CD14-positive monocyte (primary cell): ENCODE results near the gene PSMA7. TPM values are rescaled to one million over a fixed set of nuclear protein-coding genes. Genes with fewer than 3 reads are reported as not detected.

Source experiments
- DNase-seq, 3 donors: peaks; one replicate each; pipeline ENCODE4 v3.0.0-alpha.2; 2011 to 2022
- H2AFZ ChIP-seq: 2 replicates; pipeline ENCODE4 v1.6.0; 2012; ENCODE audit warnings: mild to moderate bottlenecking, low read depth, low read length, inconsistent platforms; ENCODE audit not compliant: insufficient read depth, poor library complexity, severe bottlenecking
- H3K27ac ChIP-seq, 2 donors: 1 replicate in 1 of 2; 2 replicates in 1 of 2; pipeline ENCODE4 v1.5.1; 2012 to 2013; ENCODE audit warnings: low read length in 2 of 2, control low read depth in 1 of 2, inconsistent platforms in 1 of 2, low read depth in 1 of 2, mild to moderate bottlenecking in 1 of 2
- H3K27me3 ChIP-seq, 2 donors: one replicate each; pipeline versions ENCODE4 v1.6.0 to v1.6.1; 2011 to 2013; ENCODE audit warnings: low read length in 2 of 2; ENCODE audit not compliant: control insufficient read depth in 2 of 2, insufficient read depth in 2 of 2
- H3K36me3 ChIP-seq, 2 donors: replicated peaks in 1 of 2; 1 replicate in 1 of 2; 2 replicates in 1 of 2; pipeline versions ENCODE4 v1.5.1 to v1.6.1; 2012 to 2013; ENCODE audit warnings: low read length in 2 of 2, control low read depth in 1 of 2, inconsistent platforms in 1 of 2, mild to moderate bottlenecking in 1 of 2; ENCODE audit not compliant: insufficient read depth in 2 of 2, control insufficient read depth in 1 of 2
- H3K4me1 ChIP-seq, 2 donors: 1 replicate in 1 of 2; 2 replicates in 1 of 2; pipeline versions ENCODE4 v1.5.1 to v1.6.1; 2012 to 2013; ENCODE audit warnings: low read length in 2 of 2, control low read depth in 1 of 2, inconsistent platforms in 1 of 2, mild to moderate bottlenecking in 1 of 2, moderate library complexity in 1 of 2; ENCODE audit not compliant: insufficient read depth in 2 of 2, control insufficient read depth in 1 of 2
- H3K4me2 ChIP-seq: replicated peaks from 2 replicates; pipeline ENCODE3; 2012; ENCODE audit warnings: low read length, moderate library complexity, mild to moderate bottlenecking; ENCODE audit not compliant: poor library complexity, severe bottlenecking; ENCODE audit errors: extremely low read depth
- H3K4me3 ChIP-seq, 3 experiments: fragments of 200-600 bp in 1 of 3; sonication (generic) in 1 of 3; replicated peaks in 1 of 3; 1 replicate in 2 of 3; 2 replicates in 1 of 3; pipeline ENCODE4 v1.5.1; 2011 to 2013; ENCODE audit warnings: low read length in 3 of 3, mild to moderate bottlenecking in 3 of 3, control low read depth in 2 of 3, low read depth in 2 of 3, inconsistent platforms in 1 of 3, moderate library complexity in 1 of 3
- H3K79me2 ChIP-seq: 2 replicates; pipeline ENCODE4 v1.6.0; 2012; ENCODE audit warnings: mild to moderate bottlenecking, control low read depth, inconsistent platforms, low read length, moderate library complexity; ENCODE audit not compliant: insufficient read depth
- H3K9ac ChIP-seq: 2 replicates; pipeline ENCODE4 v1.6.0; 2017; ENCODE audit warnings: low read length, mild to moderate bottlenecking; ENCODE audit not compliant: insufficient read depth, poor library complexity, severe bottlenecking
- H3K9me3 ChIP-seq, 2 donors: replicated peaks in 1 of 2; 1 replicate in 1 of 2; 2 replicates in 1 of 2; pipeline versions ENCODE4 v1.5.1 to v1.6.1; 2012 to 2013; ENCODE audit warnings: low read length in 2 of 2, control low read depth in 1 of 2; ENCODE audit not compliant: control insufficient read depth in 1 of 2, insufficient read depth in 1 of 2
- H4K20me1 ChIP-seq: 2 replicates; pipeline ENCODE4 v1.6.0; 2012; ENCODE audit warnings: mild to moderate bottlenecking, low read length, control low read depth, moderate library complexity; ENCODE audit not compliant: insufficient read depth
- H3K27ac Mint-ChIP-seq, 7 donors: one replicate each; pipeline ENCODE4 v1.8.0; 2020; ENCODE audit warnings: mild to moderate bottlenecking in 7 of 7, mixed read lengths in 7 of 7, moderate library complexity in 6 of 7, inconsistent platforms in 2 of 7
- H3K27me3 Mint-ChIP-seq, 3 donors: one replicate each; pipeline ENCODE4 v1.8.0; 2021 to 2022; ENCODE audit warnings: low read depth in 3 of 3, mild to moderate bottlenecking in 3 of 3, mixed read lengths in 3 of 3, moderate library complexity in 3 of 3, inconsistent platforms in 1 of 3
- H3K36me3 Mint-ChIP-seq, 2 donors: one replicate each; pipeline ENCODE4 v1.8.0; 2020; ENCODE audit warnings: mixed read lengths in 2 of 2, inconsistent platforms in 1 of 2, mild to moderate bottlenecking in 1 of 2
- H3K4me1 Mint-ChIP-seq: one replicate; pipeline ENCODE4 v1.8.0; 2020; ENCODE audit warnings: mild to moderate bottlenecking, mixed read lengths
- H3K4me3 Mint-ChIP-seq, 2 donors: one replicate each; pipeline ENCODE4 v1.8.0; 2020; ENCODE audit warnings: mild to moderate bottlenecking in 2 of 2, mixed read lengths in 2 of 2, moderate library complexity in 1 of 2
- H3K9me3 Mint-ChIP-seq, 7 donors: one replicate each; pipeline ENCODE4 v1.8.0; 2020 to 2022; ENCODE audit warnings: mixed read lengths in 7 of 7, mild to moderate bottlenecking in 6 of 7, moderate library complexity in 6 of 7, inconsistent platforms in 2 of 7
- WGBS: methylation state at CpG from one replicate; pipeline ENCODE4 v1.1.5; 2013; ENCODE audit warnings: missing lambda C conversion rate; ENCODE audit not compliant: insufficient coverage; 5-methylcytosine and 5-hydroxymethylcytosine counted together
- intact Hi-C, 2 donors: fragments of 100-400 bp; cut with micrococcal nuclease; formaldehyde crosslinking; loops; one replicate each; pipeline versions ENCODE4 v1.15.0 to v1.15.1; 2023
- polyA plus RNA-seq, 3 donors: library from polyadenylated mRNA; depleted of rRNA in 1 of 3; unstranded in 2 of 3; stranded (reverse) in 1 of 3; fragments of 300-500 nt in 2 of 3; fragments of >200 nt in 1 of 3; fragmentation: Illumina TruSeq in 2 of 3; gene quantifications; 1 replicate in 2 of 3; 2 replicates in 1 of 3; pipeline ENCODE4 v1.2.3, GENCODE V29; 2012 to 2021
- TF ChIP-seq, protein P1 (sequence below): fragments of 200-600 bp; IDR thresholded peaks from one replicate; pipeline ENCODE4 v1.8.0; 2022; ENCODE audit warnings: antibody characterized with exemption, mild to moderate bottlenecking

PSMA7 gene
- polyA plus RNA-seq, 3 donors: 402 to 668 (median 527) TPM

DNA sequence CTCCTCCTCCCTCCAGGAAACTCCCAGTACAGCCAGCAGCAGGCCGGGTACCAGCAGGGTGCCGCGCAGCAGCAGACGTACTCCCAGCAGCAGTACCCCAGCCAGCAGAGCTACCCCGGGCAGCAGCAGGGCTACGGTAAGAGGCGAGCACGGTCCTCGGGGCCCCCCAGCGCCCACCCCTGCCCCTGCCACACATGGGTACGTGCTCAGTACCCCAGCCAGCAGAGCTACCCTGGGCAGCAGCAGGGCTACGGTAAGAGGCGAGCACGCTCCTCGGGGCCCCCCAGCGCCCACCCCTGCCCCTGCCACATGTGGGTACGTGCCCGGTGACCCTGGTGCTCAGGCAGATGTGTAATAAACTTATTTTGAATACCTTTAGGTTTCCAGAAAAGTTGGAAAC is 29.5 kb upstream of the PSMA7 start:
- no peak overlapping the region for H3K9ac ChIP-seq
- intact Hi-C loops: no loop called here
- 100% methylated on average over 8 of the region's 18 CpGs for WGBS
- H3K4me1 Mint-ChIP-seq: no peaks in the 10 kb centered on the region
- H3K27me3 ChIP-seq: no peaks in the 10 kb centered on the region
- no peak overlapping the region for H3K27ac Mint-ChIP-seq
- no peaks in the 10 kb centered on the region for H3K9me3 Mint-ChIP-seq
- H3K79me2 ChIP-seq: no peaks in the 10 kb centered on the region
- no peak overlapping the region for H3K4me3 ChIP-seq
- H2AFZ ChIP-seq: no peak overlapping the region
- DNase-seq: no peak
- no peaks in the 10 kb centered on the region for H3K9me3 ChIP-seq
- H3K27me3 Mint-ChIP-seq: peaks cover 0 to 2% (median 0%) of the 10 kb centered on the region in 3 donors
- H3K4me1 ChIP-seq: no peaks in the 10 kb centered on the region
- peaks cover 30 to 57% of the 10 kb centered on the region in 2 donors for H3K36me3 ChIP-seq
- no peak overlapping the region for H3K4me2 ChIP-seq
- H3K36me3 Mint-ChIP-seq: peaks cover 48 to 86% of the 10 kb centered on the region in 2 donors
- no peak overlapping the region for H3K27ac ChIP-seq
- no peaks in the 10 kb centered on the region for H4K20me1 ChIP-seq
- no peak overlapping the region for H3K4me3 Mint-ChIP-seq
- TF ChIP-seq, protein P1, sequence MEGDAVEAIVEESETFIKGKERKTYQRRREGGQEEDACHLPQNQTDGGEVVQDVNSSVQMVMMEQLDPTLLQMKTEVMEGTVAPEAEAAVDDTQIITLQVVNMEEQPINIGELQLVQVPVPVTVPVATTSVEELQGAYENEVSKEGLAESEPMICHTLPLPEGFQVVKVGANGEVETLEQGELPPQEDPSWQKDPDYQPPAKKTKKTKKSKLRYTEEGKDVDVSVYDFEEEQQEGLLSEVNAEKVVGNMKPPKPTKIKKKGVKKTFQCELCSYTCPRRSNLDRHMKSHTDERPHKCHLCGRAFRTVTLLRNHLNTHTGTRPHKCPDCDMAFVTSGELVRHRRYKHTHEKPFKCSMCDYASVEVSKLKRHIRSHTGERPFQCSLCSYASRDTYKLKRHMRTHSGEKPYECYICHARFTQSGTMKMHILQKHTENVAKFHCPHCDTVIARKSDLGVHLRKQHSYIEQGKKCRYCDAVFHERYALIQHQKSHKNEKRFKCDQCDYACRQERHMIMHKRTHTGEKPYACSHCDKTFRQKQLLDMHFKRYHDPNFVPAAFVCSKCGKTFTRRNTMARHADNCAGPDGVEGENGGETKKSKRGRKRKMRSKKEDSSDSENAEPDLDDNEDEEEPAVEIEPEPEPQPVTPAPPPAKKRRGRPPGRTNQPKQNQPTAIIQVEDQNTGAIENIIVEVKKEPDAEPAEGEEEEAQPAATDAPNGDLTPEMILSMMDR: no peak

DNA sequence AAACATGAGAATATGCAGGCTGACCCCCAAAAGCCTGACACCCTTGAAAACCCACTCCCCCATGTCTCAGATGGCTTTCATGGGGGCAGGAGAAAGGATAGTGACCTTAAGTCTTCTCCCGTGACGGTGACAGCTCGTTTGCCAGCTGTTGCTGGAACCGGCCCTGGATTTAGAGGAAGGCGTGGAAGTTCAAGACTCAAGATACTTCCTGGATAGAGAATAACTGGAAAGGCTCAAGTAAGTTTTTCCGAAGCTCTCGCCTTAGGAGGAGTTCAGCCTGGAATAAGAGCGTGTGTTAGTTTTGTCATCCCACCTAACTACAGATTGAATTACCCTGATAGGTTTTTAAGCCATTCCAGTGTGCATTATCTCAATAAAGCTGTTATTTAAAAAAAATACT is 28.1 kb upstream of the PSMA7 start:
- TF ChIP-seq, protein P1: no peak
- Histone ChIP-seq H2AFZ (no peak overlapping the region), H4K20me1 (no peaks in the 10 kb centered on the region), H3K27ac (no peak overlapping the region), H3K4me3 (no peak overlapping the region), H3K36me3 (peaks cover 27 to 63% of the 10 kb centered on the region in 2 donors), H3K9me3 (no peaks in the 10 kb centered on the region), H3K4me1 (no peaks in the 10 kb centered on the region), H3K79me2 (no peaks in the 10 kb centered on the region), H3K9ac (no peak overlapping the region), H3K27me3 (no peaks in the 10 kb centered on the region), H3K4me2 (no peak overlapping the region)
- intact Hi-C loops: no loop called here
- H3K27ac Mint-ChIP-seq: peak overlapping the region in 2 of 7 donors; percentile 8 to 73
- H3K4me3 Mint-ChIP-seq: no peak overlapping the region
- no peaks in the 10 kb centered on the region for H3K9me3 Mint-ChIP-seq
- no CpG with 5 or more reads among the region's 8 CpGs for WGBS
- peaks cover 0 to 2% (median 0%) of the 10 kb centered on the region in 3 donors for H3K27me3 Mint-ChIP-seq
- H3K4me1 Mint-ChIP-seq: no peaks in the 10 kb centered on the region
- H3K36me3 Mint-ChIP-seq: peaks cover 44 to 85% of the 10 kb centered on the region in 2 donors
- no peak for DNase-seq
